GM12864 (cell line): ENCODE results near the gene PRIM2.
"Not testable (repeated sequence)": the region's sequence is repeated elsewhere in the genome, so short reads cannot be mapped to it uniquely, and the experiment has no call there.

Experiments used
- DNase-seq: peaks from one replicate; pipeline ENCODE4 v3.0.0-alpha.2; 2011; ENCODE audit warnings: low read depth
- H3K4me3 ChIP-seq: 2 replicates; pipeline ENCODE4 v1.5.1; 2011; ENCODE audit warnings: mild to moderate bottlenecking, low read depth, low read length, control low read depth
- CTCF ChIP-seq: IDR thresholded peaks from 2 replicates; pipeline ENCODE4 v1.5.1; 2011; ENCODE audit warnings: low read depth, mild to moderate bottlenecking, moderate library complexity, low read length, control low read depth, inconsistent platforms; ENCODE audit errors: missing control alignments

Gene PRIM2

GRCh38 chr6:57310817-57311157 is 6.6 kb upstream of the PRIM2 start:
- no peak for TF ChIP-seq CTCF
- H3K4me3 ChIP-seq: no peak overlapping the region
- no peak for DNase-seq

GRCh38 chr6:57311300-57312003 is 6.0 kb upstream of the PRIM2 start:
- DNase-seq: not testable (repeated sequence)

GRCh38 chr6:57312004-57312345 is 5.5 kb upstream of the PRIM2 start:
- no peak for TF ChIP-seq CTCF
- no peak for DNase-seq
- no peak overlapping the region for H3K4me3 ChIP-seq

More at GRCh38 chr6:57311300-57312003, 6.0 kb upstream of the PRIM2 start:
- not testable (repeated sequence) for H3K4me3 ChIP-seq

GRCh38 chr6:57313009-57313408 is 4.4 kb upstream of the PRIM2 start:
- DNase-seq: no peak
- no peak for TF ChIP-seq CTCF
- no peak overlapping the region for H3K4me3 ChIP-seq

- no peak for DNase-seq
- TF ChIP-seq CTCF: no peak
- H3K4me3 ChIP-seq: no peak overlapping the region
Observed at GRCh38 chr6:57313711-57314471, 3.5 kb upstream of the PRIM2 start.

GRCh38 chr6:57315111-57315510 is 2.3 kb upstream of the PRIM2 start:
- TF ChIP-seq CTCF: no peak
- DNase-seq: no peak
- no peak overlapping the region for H3K4me3 ChIP-seq

- no peak for DNase-seq
- no peak for TF ChIP-seq CTCF
- H3K4me3 ChIP-seq: no peak overlapping the region
Observed at GRCh38 chr6:57315851-57316250, 1.6 kb upstream of the PRIM2 start.
